Panc1 (cell line): ENCODE results near the gene RBP2.

ENCODE experiments used
- POLR2AphosphoS5 ChIP-seq: IDR thresholded peaks from 2 replicates; pipeline ENCODE4 v1.6.1; 2012; ENCODE audit warnings: mild to moderate bottlenecking, low read depth, low read length, moderate library complexity
- TF ChIP-seq, protein P1 (sequence below): fragments of 450-650 bp; IDR thresholded peaks from 2 replicates; pipeline ENCODE4 v1.5.1; 2017; ENCODE audit warnings: mild to moderate bottlenecking
- TF ChIP-seq, protein P2 (sequence below), 2 experiments: IDR thresholded peaks; 2 replicates each; pipeline ENCODE4 v1.6.1; 2011 to 2012; ENCODE audit warnings: low read depth in 2 of 2, control low read depth in 1 of 2, low read length in 1 of 2, mild to moderate bottlenecking in 1 of 2, moderate library complexity in 1 of 2; ENCODE audit not compliant: insufficient read depth in 1 of 2

DNA sequence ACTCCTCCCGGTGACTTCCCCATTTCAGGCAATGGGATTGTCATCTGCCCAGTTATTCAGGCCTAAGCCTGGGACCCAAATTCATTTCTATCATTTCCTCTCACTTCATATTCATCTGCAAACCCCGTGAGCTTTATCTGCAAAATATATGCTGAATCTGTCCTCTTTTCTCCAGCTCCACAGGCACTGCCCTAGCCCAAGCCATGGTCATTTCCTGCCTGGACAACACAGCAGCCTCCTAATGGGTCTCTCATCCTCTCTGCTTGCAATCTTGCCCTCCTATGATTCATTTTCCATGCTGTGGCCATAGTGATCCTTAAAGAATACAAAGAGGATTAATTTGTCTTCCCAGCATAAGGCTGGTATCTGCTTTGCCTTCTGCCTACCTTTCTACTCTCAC, 6.1 kb downstream of the RBP2 start:
- TF ChIP-seq, protein P1, sequence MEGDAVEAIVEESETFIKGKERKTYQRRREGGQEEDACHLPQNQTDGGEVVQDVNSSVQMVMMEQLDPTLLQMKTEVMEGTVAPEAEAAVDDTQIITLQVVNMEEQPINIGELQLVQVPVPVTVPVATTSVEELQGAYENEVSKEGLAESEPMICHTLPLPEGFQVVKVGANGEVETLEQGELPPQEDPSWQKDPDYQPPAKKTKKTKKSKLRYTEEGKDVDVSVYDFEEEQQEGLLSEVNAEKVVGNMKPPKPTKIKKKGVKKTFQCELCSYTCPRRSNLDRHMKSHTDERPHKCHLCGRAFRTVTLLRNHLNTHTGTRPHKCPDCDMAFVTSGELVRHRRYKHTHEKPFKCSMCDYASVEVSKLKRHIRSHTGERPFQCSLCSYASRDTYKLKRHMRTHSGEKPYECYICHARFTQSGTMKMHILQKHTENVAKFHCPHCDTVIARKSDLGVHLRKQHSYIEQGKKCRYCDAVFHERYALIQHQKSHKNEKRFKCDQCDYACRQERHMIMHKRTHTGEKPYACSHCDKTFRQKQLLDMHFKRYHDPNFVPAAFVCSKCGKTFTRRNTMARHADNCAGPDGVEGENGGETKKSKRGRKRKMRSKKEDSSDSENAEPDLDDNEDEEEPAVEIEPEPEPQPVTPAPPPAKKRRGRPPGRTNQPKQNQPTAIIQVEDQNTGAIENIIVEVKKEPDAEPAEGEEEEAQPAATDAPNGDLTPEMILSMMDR = no peak
- TF ChIP-seq POLR2AphosphoS5 = no peak
- TF ChIP-seq, protein P2, sequence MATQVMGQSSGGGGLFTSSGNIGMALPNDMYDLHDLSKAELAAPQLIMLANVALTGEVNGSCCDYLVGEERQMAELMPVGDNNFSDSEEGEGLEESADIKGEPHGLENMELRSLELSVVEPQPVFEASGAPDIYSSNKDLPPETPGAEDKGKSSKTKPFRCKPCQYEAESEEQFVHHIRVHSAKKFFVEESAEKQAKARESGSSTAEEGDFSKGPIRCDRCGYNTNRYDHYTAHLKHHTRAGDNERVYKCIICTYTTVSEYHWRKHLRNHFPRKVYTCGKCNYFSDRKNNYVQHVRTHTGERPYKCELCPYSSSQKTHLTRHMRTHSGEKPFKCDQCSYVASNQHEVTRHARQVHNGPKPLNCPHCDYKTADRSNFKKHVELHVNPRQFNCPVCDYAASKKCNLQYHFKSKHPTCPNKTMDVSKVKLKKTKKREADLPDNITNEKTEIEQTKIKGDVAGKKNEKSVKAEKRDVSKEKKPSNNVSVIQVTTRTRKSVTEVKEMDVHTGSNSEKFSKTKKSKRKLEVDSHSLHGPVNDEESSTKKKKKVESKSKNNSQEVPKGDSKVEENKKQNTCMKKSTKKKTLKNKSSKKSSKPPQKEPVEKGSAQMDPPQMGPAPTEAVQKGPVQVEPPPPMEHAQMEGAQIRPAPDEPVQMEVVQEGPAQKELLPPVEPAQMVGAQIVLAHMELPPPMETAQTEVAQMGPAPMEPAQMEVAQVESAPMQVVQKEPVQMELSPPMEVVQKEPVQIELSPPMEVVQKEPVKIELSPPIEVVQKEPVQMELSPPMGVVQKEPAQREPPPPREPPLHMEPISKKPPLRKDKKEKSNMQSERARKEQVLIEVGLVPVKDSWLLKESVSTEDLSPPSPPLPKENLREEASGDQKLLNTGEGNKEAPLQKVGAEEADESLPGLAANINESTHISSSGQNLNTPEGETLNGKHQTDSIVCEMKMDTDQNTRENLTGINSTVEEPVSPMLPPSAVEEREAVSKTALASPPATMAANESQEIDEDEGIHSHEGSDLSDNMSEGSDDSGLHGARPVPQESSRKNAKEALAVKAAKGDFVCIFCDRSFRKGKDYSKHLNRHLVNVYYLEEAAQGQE (IDR thresholded peaks at IDR 0.05; ENCODE audit: insufficient read depth in 1 of 2, low read depth in 2 of 2, low read length in 1 of 2) = no peak
